ENCODE results near the gene EFTUD2.

DNA sequence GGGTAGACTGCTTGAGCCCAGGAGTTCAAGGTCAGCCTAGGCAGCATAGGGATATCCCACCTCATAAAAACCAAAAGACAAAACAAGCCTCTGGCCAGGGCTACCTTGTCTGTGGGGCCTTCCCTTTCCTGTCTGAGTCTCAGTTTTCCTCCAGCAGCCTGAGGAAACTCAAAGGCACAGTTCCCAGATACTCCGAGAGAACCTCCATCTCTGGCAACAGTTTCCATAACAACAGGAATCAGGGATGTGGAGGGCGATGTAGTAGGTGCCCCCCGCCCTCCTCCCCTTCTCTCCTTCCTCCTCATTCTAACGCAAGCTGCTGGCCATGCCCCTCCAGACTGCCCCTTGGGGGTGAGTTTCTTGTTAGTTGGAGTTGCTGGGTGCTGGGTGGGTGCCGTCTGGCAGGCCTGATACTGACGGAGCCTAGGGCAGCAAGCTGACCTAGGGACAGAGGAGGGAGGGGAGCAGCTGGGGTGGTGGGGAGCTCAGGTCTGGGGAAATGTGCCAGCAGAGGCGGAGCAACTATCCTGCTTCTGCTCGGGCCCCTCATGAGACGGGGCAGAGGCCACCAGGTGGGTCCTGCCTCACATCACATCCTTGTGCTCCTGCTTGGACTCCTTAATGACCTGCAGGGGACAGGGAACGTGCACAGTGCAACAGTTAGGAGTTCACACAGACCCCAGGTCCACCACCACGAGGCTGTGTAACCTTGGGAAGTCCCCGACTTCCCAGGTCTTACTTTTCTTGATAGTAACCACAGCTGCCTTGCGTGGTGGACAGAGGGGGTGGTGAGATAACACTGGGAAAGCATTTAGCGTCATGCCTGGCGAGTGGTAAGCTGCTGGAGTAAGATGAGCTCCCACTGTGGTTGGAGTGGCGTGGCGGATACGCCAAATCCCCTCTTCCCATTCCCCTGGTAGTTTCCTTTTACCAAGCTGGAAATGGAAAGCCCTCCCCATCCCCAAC, 7.8 kb upstream of the EFTUD2 start:
- TF ChIP-seq PPARA (CRISPR knock-in tag; IDR thresholded peaks at IDR 0.05; ENCODE audit: borderline replicate concordance) (no peak), ZNF565 (CRISPR knock-in tag; conservative IDR thresholded peaks at IDR 0.05; ENCODE audit: low read depth) (no peak), CSDC2 (CRISPR knock-in tag; IDR thresholded peaks at IDR 0.05) (no peak), ZC3H10 (CRISPR knock-in tag; IDR thresholded peaks at IDR 0.05) (no peak)
- TF ChIP-seq, protein P1, sequence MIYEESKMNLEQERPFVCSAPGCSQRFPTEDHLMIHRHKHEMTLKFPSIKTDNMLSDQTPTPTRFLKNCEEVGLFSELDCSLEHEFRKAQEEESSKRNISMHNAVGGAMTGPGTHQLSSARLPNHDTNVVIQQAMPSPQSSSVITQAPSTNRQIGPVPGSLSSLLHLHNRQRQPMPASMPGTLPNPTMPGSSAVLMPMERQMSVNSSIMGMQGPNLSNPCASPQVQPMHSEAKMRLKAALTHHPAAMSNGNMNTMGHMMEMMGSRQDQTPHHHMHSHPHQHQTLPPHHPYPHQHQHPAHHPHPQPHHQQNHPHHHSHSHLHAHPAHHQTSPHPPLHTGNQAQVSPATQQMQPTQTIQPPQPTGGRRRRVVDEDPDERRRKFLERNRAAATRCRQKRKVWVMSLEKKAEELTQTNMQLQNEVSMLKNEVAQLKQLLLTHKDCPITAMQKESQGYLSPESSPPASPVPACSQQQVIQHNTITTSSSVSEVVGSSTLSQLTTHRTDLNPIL (CRISPR knock-in tag; IDR thresholded peaks at IDR 0.05; ENCODE audit: low read depth): no peak
- TF ChIP-seq, protein P2, sequence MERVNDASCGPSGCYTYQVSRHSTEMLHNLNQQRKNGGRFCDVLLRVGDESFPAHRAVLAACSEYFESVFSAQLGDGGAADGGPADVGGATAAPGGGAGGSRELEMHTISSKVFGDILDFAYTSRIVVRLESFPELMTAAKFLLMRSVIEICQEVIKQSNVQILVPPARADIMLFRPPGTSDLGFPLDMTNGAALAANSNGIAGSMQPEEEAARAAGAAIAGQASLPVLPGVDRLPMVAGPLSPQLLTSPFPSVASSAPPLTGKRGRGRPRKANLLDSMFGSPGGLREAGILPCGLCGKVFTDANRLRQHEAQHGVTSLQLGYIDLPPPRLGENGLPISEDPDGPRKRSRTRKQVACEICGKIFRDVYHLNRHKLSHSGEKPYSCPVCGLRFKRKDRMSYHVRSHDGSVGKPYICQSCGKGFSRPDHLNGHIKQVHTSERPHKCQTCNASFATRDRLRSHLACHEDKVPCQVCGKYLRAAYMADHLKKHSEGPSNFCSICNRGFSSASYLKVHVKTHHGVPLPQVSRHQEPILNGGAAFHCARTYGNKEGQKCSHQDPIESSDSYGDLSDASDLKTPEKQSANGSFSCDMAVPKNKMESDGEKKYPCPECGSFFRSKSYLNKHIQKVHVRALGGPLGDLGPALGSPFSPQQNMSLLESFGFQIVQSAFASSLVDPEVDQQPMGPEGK (CRISPR knock-in tag; IDR thresholded peaks at IDR 0.05; ENCODE audit: borderline replicate concordance): no peak
- TF ChIP-seq, protein P3, sequence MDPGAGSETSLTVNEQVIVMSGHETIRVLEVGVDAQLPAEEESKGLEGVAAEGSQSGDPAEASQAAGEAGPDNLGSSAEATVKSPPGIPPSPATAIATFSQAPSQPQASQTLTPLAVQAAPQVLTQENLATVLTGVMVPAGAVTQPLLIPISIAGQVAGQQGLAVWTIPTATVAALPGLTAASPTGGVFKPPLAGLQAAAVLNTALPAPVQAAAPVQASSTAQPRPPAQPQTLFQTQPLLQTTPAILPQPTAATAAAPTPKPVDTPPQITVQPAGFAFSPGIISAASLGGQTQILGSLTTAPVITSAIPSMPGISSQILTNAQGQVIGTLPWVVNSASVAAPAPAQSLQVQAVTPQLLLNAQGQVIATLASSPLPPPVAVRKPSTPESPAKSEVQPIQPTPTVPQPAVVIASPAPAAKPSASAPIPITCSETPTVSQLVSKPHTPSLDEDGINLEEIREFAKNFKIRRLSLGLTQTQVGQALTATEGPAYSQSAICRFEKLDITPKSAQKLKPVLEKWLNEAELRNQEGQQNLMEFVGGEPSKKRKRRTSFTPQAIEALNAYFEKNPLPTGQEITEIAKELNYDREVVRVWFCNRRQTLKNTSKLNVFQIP (CRISPR knock-in tag; IDR thresholded peaks at IDR 0.05; ENCODE audit: borderline replicate concordance, low read depth): no peak

All from SK-N-SH treated with all-trans-retinoic acid at 6 μM for 48 hours (cell line).